Pulmonary artery endothelial cell (primary cell): ENCODE measurements around the gene FAM131B. TPM values are rescaled to one million over a fixed set of nuclear protein-coding genes. Genes with fewer than 3 reads are reported as not detected.

ENCODE experiments used
- DNase-seq: peaks from one replicate; pipeline ENCODE4 v3.0.0-alpha.2; 2011; ENCODE audit warnings: low read depth, low spot score
- total RNA-seq: library from RNA; depleted of rRNA; stranded (reverse); fragments of >200 nt; gene quantifications from 2 replicates; pipeline ENCODE4 v1.2.3, GENCODE V29; 2014

FAM131B gene
- total RNA-seq, 1 donor from 2014 or later: 1.5 TPM

DNA sequence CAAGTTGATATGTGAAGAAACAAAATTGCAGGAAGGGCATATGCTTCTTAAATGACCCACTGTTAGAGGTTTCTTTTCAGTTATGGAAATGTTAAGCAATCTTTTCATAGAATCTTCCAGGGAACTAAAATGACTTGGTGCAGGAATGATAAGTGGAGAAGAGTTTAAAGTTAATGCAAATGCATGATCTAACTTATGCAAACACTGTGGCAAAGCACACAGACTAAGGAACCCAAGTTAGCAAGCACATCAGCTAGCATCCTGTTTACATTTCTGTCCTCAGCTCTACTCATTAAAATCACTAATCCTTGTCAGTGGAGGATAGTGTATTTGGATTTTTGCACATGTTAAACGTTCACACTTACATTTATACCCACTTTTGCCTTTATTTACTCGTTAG, 37.3 kb downstream of the FAM131B start:
- DNase-seq: no peak

DNA sequence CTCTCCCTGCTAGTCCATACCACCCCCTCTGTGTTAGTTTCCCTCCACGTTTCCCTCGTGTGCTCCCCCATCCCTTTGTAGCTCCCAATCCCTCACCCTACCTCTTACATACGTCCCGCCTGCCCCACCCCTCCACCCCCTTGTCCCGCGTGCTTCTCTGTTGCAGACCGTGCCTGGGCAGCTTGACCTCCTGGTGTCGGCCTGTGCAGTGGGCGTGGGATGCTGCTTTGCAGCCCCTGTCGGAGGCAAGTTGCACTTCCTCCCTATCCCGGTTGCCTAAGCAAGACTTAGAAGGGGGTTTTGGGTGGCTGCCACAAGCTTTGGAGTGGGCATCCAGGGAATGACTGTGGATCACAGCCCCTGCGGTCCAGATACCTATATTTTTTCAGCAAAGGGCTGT, 38.9 kb downstream of the FAM131B start:
- DNase-seq: no peak

DNA sequence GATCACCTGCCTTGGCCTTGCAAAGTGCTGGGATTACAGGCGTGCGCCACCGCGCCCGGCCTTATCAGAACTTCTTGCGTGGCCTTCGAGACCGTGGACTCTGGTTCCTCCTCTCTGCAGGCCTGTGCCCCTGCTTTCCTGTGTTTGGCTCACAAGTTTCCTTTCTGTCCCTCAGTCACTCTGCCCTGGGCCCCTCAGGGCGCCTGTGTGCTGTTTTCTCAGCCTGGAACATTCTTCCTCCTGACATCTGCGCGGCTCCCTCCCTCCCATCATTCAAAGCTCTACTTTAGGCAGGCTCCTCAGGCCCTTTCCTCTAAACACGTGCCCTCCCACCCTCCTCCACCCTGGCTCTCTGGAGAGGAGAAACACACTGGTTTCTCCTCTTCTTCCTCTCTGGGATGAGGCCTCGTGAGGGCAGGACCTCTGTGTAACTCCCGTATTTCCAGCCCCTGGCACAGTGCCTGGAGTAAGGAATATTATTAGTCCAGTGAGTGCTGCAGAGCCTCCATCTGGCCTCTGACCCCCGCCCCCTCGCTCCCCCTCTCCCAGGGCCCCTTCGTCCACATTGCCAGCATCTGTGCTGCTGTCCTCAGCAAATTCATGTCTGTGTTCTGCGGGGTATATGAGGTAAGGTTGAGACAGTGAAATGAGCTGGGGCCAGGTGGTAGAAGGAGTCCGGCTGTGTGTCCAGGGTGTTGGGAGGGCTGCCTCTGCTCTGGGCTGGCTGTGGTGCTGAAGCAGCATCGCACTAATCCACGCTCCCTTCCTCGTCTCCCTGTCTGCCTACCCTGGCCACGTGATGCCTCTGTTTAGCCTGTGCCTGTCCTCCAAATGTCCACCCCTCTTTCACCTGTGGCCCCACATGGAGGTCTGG, 39.5 kb downstream of the FAM131B start:
- DNase-seq: no peak

DNA sequence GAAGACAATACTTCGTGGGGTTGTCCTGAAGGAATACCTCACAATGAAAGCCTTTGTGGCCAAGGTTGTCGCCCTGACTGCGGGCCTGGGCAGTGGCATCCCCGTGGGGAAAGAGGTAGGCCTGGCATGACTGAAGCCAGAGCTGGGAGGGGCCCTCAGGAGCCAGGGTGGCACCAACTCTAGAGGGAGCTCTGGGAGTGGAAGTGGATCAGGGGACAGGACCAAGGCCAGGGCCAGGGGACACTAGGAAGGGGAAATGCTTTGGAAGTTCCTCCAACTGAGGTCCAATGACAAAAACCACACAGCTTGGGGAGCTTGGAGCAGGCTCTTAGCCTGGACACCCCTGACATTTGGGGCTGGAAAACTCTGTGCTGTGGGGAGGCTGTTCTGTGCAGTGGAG, 40.8 kb downstream of the FAM131B start:
- no peak for DNase-seq

DNA sequence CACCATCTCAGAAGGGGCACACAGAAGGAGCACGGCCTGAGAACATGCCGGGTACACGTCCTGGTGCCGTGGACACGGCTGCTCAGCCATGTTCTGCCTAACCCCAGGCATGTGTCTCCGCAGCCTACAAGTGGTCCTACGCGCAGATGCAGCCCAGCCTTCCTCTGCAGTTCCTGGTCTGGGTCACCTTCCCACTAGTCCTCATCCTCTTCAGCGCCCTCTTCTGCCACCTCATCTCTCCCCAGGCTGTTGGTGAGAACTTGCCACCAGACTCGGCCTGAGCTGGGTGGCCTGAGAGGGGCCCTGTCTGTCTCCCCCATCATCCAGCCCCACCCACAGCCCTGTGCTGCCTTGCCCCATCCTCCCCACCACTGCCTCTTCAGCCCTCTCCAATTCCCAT, 41.3 kb downstream of the FAM131B start:
- no peak for DNase-seq

DNA sequence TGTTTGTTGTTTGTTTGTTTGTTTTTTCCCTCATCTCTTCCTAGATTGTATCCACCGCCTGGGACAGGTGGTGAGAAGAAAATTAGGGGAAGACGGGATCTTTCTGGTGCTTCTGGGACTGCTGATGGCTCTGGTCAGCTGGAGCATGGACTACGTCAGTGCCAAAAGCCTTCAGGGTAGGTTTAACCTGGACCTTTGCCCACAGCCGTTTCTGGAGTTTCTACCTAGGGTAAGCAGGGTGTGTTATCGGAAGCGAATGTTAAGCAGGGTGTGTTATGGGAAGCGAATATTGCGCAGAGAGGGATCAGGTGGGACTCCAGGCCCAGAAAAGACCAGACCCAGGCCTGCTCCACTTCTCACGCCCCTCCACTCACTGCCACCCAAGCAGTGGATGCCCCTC, 41.9 kb downstream of the FAM131B start:
- DNase-seq: no peak

DNA sequence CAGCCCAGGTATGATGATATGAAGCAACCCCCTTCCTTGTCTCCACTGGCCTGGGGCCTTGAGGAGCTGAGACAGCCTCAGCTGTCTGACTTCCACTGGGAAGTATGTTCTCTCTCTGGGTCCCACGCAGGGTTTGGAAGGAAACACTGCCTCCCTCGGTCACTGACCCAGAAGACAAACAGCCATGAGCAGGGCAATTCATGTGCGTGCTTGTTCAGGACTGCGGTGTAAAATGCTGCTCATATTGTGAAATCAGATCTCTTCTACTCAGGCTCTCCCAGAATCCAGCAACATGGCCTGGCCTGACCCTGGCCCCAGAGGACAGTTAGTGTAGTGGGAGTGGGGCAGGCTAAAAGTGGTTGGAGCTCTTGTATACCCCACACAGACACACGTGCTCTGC, 43.9 kb downstream of the FAM131B start:
- no peak for DNase-seq

DNA sequence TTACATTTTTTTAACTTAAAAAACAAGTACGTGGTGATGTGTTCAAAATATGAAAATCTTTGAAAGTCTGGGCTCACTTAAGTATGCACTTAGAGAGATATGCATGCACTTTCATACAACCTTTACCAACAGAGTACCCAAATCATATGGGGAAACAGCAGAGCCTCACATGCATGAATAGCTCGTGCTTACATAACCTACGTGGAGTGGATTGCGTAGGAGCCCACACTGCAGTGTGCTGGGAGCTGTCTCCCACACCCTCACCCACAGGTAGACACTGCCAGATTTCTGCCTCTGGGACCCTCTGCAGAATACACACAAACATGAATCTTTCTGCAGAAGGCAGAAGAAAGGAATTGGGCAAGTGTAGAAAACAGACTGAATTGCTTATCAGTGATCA, 46.0 kb downstream of the FAM131B start:
- DNase-seq: no peak

DNA sequence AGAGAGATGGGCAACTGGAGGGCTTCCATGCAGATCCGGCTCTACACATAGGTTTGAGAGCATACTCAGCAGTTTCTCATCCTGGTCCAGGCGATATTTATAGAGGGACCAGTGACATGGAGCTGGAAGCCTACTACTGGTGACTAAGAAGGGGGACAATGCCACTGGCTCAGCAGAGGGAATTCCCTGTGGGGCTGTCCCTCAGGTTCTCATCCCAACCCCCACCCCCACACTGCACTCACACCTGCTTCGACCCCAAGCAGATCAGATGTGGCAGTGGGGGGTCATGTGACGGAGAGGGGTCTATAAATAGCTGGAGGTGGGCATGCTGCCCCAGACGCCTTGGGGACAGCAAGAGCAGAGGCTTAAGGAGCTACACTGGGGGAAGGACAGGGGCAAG, 46.7 kb downstream of the FAM131B start, which contains the start of gene CLCN1:
TSS of gene CLCN1 (plus strand) at position 336 of the 400 bp plus-strand sequence. CDS start 102 bp downstream, outside the sequence.
- no peak for DNase-seq

DNA sequence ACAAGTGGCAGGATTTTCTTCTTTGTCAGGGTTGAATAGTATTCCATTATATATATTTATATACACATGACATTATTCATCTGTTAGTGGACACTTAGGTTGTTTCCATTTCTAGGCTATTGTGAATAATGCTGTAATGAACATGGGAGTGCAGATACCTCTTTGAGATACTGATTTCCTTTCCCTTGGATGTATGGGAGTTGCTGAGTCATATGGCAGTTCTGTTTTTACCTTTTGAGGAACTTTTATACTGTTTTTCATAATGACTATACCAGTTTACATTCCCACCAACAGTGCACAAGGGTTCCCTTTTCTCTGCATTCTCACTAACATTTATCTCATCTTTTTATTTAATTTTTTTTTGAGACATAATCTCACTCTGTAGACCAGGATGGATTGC, 48.4 kb downstream of the FAM131B start:
- DNase-seq: no peak

DNA sequence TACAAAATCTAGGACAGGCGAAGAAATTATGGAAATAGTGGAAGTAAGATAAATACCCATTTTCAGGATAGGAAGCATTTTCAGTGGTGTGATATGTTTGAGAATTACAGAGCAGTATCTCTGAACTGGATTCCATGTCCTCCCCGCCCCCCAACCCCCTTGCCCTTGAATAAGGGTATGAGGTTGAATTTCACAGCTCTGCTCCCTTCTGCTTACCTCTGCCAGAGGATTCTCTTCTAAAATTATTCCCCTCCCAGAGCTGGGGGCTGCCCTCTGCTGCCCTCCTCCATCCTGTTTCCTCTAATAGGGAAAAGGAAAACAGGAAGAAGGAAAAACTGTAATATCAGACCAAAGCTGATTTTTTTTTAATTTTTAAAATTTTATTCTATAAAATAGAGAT, 53.9 kb downstream of the FAM131B start:
- no peak for DNase-seq

DNA sequence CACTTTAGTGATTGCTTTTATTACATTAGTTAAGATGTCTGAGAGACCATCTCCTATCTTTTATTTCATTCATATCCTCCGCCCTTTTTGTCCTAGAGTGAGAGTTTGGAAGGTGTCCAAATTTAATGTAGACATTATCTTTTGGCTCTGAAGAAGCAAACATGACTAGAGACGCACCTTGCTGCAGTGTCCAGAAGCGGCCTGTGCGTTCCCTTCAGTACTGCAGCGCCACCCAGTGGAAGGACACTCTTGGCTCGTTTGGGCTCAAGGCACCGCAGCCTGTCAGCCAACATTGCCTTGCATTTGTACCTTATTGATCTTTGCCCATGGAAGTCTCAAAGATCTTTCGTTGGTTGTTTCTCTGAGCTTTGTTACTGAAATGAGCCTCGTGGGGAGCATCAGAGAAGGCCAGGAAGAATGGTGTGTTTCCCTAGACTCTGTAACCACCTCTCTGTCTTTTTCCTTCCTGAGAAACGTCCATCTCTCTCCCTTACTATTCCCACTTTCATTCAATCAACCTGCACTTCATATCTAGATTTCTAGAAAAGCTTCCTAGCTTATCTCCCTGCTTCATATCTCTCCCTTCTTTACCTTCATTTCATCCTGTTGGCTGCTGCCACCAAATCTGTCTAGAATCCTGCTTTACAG, 57.0 kb downstream of the FAM131B start:
- no peak for DNase-seq

DNA sequence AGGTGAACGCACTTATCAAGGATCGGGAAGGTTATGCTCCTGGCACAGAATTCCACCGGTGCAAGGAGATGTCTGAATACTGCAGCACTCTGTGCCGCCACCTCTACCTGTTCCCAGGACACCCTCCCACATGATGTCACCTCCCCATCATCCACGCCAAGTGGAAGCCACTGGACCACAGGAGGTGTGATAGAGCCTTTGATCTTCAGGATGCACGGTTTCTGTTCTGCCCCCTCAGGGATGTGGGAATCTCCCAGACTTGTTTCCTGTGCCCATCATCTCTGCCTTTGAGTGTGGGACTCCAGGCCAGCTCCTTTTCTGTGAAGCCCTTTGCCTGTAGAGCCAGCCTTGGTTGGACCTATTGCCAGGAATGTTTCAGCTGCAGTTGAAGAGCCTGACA, 57.6 kb downstream of the FAM131B start:
- DNase-seq: no peak

DNA sequence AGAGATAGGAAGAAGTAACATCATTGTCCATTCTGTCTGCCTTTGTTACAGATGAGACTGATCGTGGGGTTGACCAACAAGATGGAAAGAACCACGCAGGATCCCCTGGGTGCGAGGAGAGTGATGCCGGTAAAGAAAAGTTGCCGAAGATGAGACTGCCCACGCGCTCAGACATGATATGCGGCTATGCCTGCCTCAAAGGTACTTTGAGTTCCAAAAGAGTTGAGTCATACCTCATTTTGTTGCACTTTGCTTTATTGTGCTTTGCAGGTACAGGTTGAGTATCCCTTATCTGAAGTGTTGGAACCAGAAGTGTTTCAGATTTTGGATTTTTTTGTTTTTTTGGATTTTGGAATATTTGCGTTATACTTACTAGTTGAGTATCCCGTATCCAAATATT, 58.8 kb downstream of the FAM131B start:
- DNase-seq: no peak

Other genes starting within 250 kb of the FAM131B start
- gene PIP, start 230.6 kb downstream of the FAM131B start, total RNA-seq: not detected in 2 replicates
- gene TAS2R39, start 179.3 kb downstream of the FAM131B start, total RNA-seq: not detected in 2 replicates
- not detected in 2 replicates for gene TAS2R40, start 140.7 kb downstream of the FAM131B start, total RNA-seq
- gene GSTK1, start 99.3 kb downstream of the FAM131B start, total RNA-seq: 76.0 and 90.9 TPM in 2 replicates
- not detected in 2 replicates for gene TMEM139, start 77.8 kb downstream of the FAM131B start, total RNA-seq
- gene CASP2, start 74.4 kb downstream of the FAM131B start, total RNA-seq: 20.6 and 28.8 TPM in 2 replicates
- gene CLCN1, start 46.6 kb downstream of the FAM131B start, total RNA-seq: not detected in 2 replicates
- gene ZYX, start 18.6 kb upstream of the FAM131B start, total RNA-seq: 33.5 and 37.9 TPM in 2 replicates
- under 0.01 and 0.07 TPM in 2 replicates for gene EPHA1, start 46.1 kb upstream of the FAM131B start, total RNA-seq
- gene TAS2R60, start 80.7 kb upstream of the FAM131B start, total RNA-seq: not detected in 2 replicates
- gene TAS2R41, start 115.2 kb upstream of the FAM131B start, total RNA-seq: not detected in 2 replicates
- gene CTAGE15, start 209.1 kb upstream of the FAM131B start, total RNA-seq: 0.13 and 0.28 TPM in 2 replicates